IMR-90 (cell line): ENCODE data around the gene SLC5A10. TPM values are rescaled to one million over a fixed set of nuclear protein-coding genes. Genes with fewer than 3 reads are reported as not detected.

Experiments
- ATAC-seq: fragments of 200-7000 bp; cut with Tn5 transposase; 2 replicates; pipeline ENCODE4 v1.9.1; 2020; ENCODE audit warnings: low read depth, mild to moderate bottlenecking, moderate library complexity
- BruUV-seq: library from RNA; stranded (reverse); fragments of 400-500 nt; replicated peaks from 2 replicates; lab custom pipeline; 2021; lab: Mats Ljungman, UMichigan
- CTCF ChIA-PET: fragments of 300-600 bp; formaldehyde crosslinking; extraction: SDS; loops from one replicate; lab custom pipeline; 2021; ENCODE audit warnings: antibody characterized with exemption; lab: Yijun Ruan, JAX
- POLR2A ChIA-PET: fragments of 300-600 bp; sonication (Branson Sonifier 250); formaldehyde crosslinking; loops from one replicate; lab custom pipeline; 2022; ENCODE audit warnings: antibody characterized with exemption; ENCODE audit not compliant: unreplicated experiment; lab: Charles Lee
- DNase-seq: peaks from one replicate; pipeline ENCODE4 v3.0.0; 2013
- H2AFZ ChIP-seq: replicated peaks from 2 replicates; pipeline ENCODE3; 2013; ENCODE audit warnings: low read length, mild to moderate bottlenecking; ENCODE audit not compliant: poor library complexity
- H2AK5ac ChIP-seq: 2 replicates; pipeline ENCODE4 v1.6.1; 2013; ENCODE audit warnings: low read depth, low read length, inconsistent platforms
- H2AK9ac ChIP-seq: replicated peaks from 2 replicates; pipeline ENCODE3; 2013; ENCODE audit warnings: mild to moderate bottlenecking, low read depth, low read length, moderate library complexity; ENCODE audit not compliant: poor library complexity
- H2BK120ac ChIP-seq: 2 replicates; pipeline ENCODE4 v1.6.1; 2013; ENCODE audit warnings: low read depth, low read length, inconsistent platforms
- H2BK15ac ChIP-seq: 3 replicates; pipeline ENCODE4 v1.6.1; 2013; ENCODE audit warnings: low read depth, low read length, inconsistent platforms
- H2BK20ac ChIP-seq: 2 replicates; pipeline ENCODE4 v1.6.1; 2013; ENCODE audit warnings: low read depth, mild to moderate bottlenecking, inconsistent platforms, low read length, moderate library complexity
- H2BK5ac ChIP-seq: 2 replicates; pipeline ENCODE4 v1.6.1; 2013; ENCODE audit warnings: mild to moderate bottlenecking, low read depth, low read length, inconsistent platforms; ENCODE audit not compliant: poor library complexity, severe bottlenecking
- H3K14ac ChIP-seq: replicated peaks from 2 replicates; pipeline ENCODE4 v1.6.1; 2013; ENCODE audit warnings: low read depth, low read length, inconsistent platforms
- H3K18ac ChIP-seq: 2 replicates; pipeline ENCODE4 v1.6.1; 2013; ENCODE audit warnings: low read depth, low read length, control low read depth
- H3K23ac ChIP-seq: 2 replicates; pipeline ENCODE4 v1.6.1; 2013; ENCODE audit warnings: low read depth, low read length, inconsistent platforms
- H3K27ac ChIP-seq: 2 replicates; pipeline ENCODE4 v1.5.1; 2013; ENCODE audit warnings: mild to moderate bottlenecking, control low read depth, low read length; ENCODE audit not compliant: insufficient read depth
- H3K27me3 ChIP-seq: 2 replicates; pipeline ENCODE4 v1.6.1; 2013; ENCODE audit warnings: low read length; ENCODE audit not compliant: control insufficient read depth, insufficient read depth
- H3K36me3 ChIP-seq: 2 replicates; pipeline ENCODE4 v1.6.1; 2013; ENCODE audit warnings: low read length, mixed read lengths; ENCODE audit not compliant: control insufficient read depth, insufficient read depth
- H3K4ac ChIP-seq: 2 replicates; pipeline ENCODE4 v1.6.1; 2013; ENCODE audit warnings: low read depth, low read length, inconsistent platforms
- H3K4me1 ChIP-seq: 2 replicates; pipeline ENCODE4 v1.6.1; 2013; ENCODE audit warnings: low read length, mixed read lengths; ENCODE audit not compliant: control insufficient read depth, insufficient read depth
- H3K4me2 ChIP-seq: 2 replicates; pipeline ENCODE4 v1.6.1; 2013; ENCODE audit warnings: low read depth, mild to moderate bottlenecking, control low read depth, low read length, moderate library complexity
- H3K4me3 ChIP-seq: 2 replicates; pipeline ENCODE4 v1.5.1; 2013; ENCODE audit warnings: low read depth, mild to moderate bottlenecking, control low read depth, low read length, moderate library complexity; ENCODE audit not compliant: insufficient read depth
- H3K56ac ChIP-seq: 2 replicates; pipeline ENCODE4 v1.6.1; 2013; ENCODE audit warnings: low read length, inconsistent platforms; ENCODE audit not compliant: insufficient read depth; ENCODE audit errors: extremely low read depth
- H3K79me1 ChIP-seq, 2 experiments: 2 replicates each; pipeline ENCODE4 v1.6.1; 2013; ENCODE audit warnings: low read length in 2 of 2, inconsistent platforms in 1 of 2, low read depth in 1 of 2
- H3K9ac ChIP-seq: 2 replicates; pipeline ENCODE4 v1.6.1; 2013; ENCODE audit warnings: low read depth, low read length, control low read depth
- H3K9me1 ChIP-seq: 2 replicates; pipeline ENCODE4 v1.6.1; 2013; ENCODE audit warnings: low read length, inconsistent platforms; ENCODE audit not compliant: insufficient read depth
- H3K9me3 ChIP-seq: 2 replicates; pipeline ENCODE4 v1.6.1; 2013; ENCODE audit warnings: low read length; ENCODE audit not compliant: control insufficient read depth, insufficient read depth
- H4K20me1 ChIP-seq: 2 replicates; pipeline ENCODE4 v1.6.1; 2013; ENCODE audit warnings: low read length, inconsistent platforms; ENCODE audit not compliant: insufficient read depth
- H4K5ac ChIP-seq: 2 replicates; pipeline ENCODE4 v1.6.1; 2013; ENCODE audit warnings: mild to moderate bottlenecking, low read depth, low read length, control low read depth
- H4K8ac ChIP-seq, 2 experiments: 2 replicates each; pipeline ENCODE4 v1.6.1; 2013; ENCODE audit warnings: low read depth in 2 of 2, low read length in 2 of 2, control low read depth in 1 of 2, inconsistent platforms in 1 of 2
- H4K91ac ChIP-seq: 2 replicates; pipeline ENCODE4 v1.6.1; 2013; ENCODE audit warnings: low read depth, low read length, inconsistent platforms; ENCODE audit not compliant: insufficient read depth
- CHD1 ChIP-seq: IDR thresholded peaks from 2 replicates; pipeline ENCODE4 v1.6.1; 2012; ENCODE audit warnings: low read depth, low read length, improper control_type of control experiment
- CTCF ChIP-seq: conservative IDR thresholded peaks from 2 replicates; pipeline ENCODE4 v1.5.1; 2012; ENCODE audit warnings: mild to moderate bottlenecking, low read depth, low read length, improper control_type of control experiment
- ELK1 ChIP-seq: fragments of 150-350 bp; IDR thresholded peaks from 2 replicates; pipeline ENCODE4 v1.6.1; 2016; ENCODE audit warnings: low read depth, mild to moderate bottlenecking, low read length, moderate library complexity, borderline replicate concordance
- MAFK ChIP-seq: IDR thresholded peaks from 2 replicates; pipeline ENCODE4 v1.6.1; 2012; ENCODE audit warnings: low read depth, low read length, improper control_type of control experiment
- MXI1 ChIP-seq: IDR thresholded peaks from 2 replicates; pipeline ENCODE4 v1.6.1; 2012; ENCODE audit warnings: low read depth, mild to moderate bottlenecking, low read length, moderate library complexity, borderline replicate concordance
- RFX5 ChIP-seq: IDR thresholded peaks from 2 replicates; pipeline ENCODE4 v1.8.0; 2012; ENCODE audit warnings: low read depth, mild to moderate bottlenecking, low read length, moderate library complexity
- USF2 ChIP-seq: fragments of 150-350 bp; IDR thresholded peaks from 2 replicates; pipeline ENCODE4 v1.6.1; 2017; ENCODE audit warnings: mild to moderate bottlenecking, antibody characterized with exemption, low read length, low read depth
- WGBS, 2 experiments: methylation state at CpG; one replicate each; pipeline versions ENCODE4 v1.1.5 to v1.1.7; 2013; ENCODE audit warnings: missing lambda C conversion rate in 2 of 2; ENCODE audit not compliant: insufficient read length in 1 of 2; ENCODE audit errors: extremely low coverage in 2 of 2; 5-methylcytosine and 5-hydroxymethylcytosine counted together
- dilution Hi-C: fragments of 300-500 bp; cut with HindIII; formaldehyde crosslinking; loops from one replicate; pipeline ENCODE4 v1.14.3; 2018; ENCODE audit warnings: low sequenced_read_pairs; ENCODE audit not compliant: unreplicated experiment
- in situ Hi-C: fragments of 300-500 bp; cut with MboI; formaldehyde crosslinking; loops from 3 replicates; pipeline ENCODE4 v1.14.3; 2019; ENCODE audit warnings: low sequenced_read_pairs, inconsistent platforms, mixed read lengths
- intact Hi-C: fragments of 100-400 bp; cut with micrococcal nuclease; formaldehyde crosslinking; loops from 2 replicates; pipeline ENCODE4 v1.10.0; 2022
- polyA plus RNA-seq, 3 experiments: library from polyadenylated mRNA; depleted of rRNA; stranded (reverse); fragments of >200 nt; gene quantifications; 2 replicates each; pipeline ENCODE4 v1.2.3, GENCODE V29; 2012; ENCODE audit warnings: low replicate concordance in 1 of 3
- total RNA-seq: library from RNA; depleted of rRNA; stranded (reverse); fragments of >200 nt; gene quantifications from 2 replicates; pipeline ENCODE4 v1.2.3, GENCODE V29; 2012

Gene SLC5A10
- total and polyA plus RNA-seq, 2 of the 4 experiments (the other 2 are of a cell fraction), result not detected

- intact Hi-C loops (no loop called here), in situ Hi-C loops (no loop called here), dilution Hi-C loops (no loop called here)
- Histone ChIP-seq H2BK120ac (no peak overlapping the region), H3K4ac (no peak overlapping the region), H2BK5ac (no peak overlapping the region), H4K5ac (no peak overlapping the region), H3K4me2 (no peak overlapping the region), H3K4me1 (peaks cover 8% of the 10 kb centered on the region), H3K14ac (no peak overlapping the region), H3K4me3 (no peak overlapping the region), H2AFZ (no peak overlapping the region), H3K18ac (no peak overlapping the region), H4K20me1 (peaks cover 7% of the 10 kb centered on the region; the same call in 1 of the 2 replicates), H3K36me3 (peaks cover 11% of the 10 kb centered on the region), H4K8ac (no peak overlapping the region), H3K9ac (no peak overlapping the region), H2AK5ac (no peak overlapping the region), H4K91ac (no peak overlapping the region), H3K27me3 (no peaks in the 10 kb centered on the region), H3K79me1 (peaks cover 9 to 33% of the 10 kb centered on the region in 2 experiments), H2BK15ac (no peak overlapping the region), H3K9me1 (peaks cover 15% of the 10 kb centered on the region; the same call in 1 of the 2 replicates), H2BK20ac (no peak overlapping the region), H2AK9ac (no peak overlapping the region), H3K23ac (no peak overlapping the region), H3K56ac (no peak overlapping the region), H3K9me3 (no peaks in the 10 kb centered on the region), H3K27ac (no peak overlapping the region)
- DNase-seq, result no peak
- TF ChIP-seq USF2 (no peak), CTCF (no peak), ELK1 (no peak), CHD1 (no peak), RFX5 (no peak), MXI1 (no peak), MAFK (no peak)
- BruUV-seq, result no TSS peak
- ATAC-seq, result no peak
- ChIA-PET POLR2A (no interaction called here), CTCF (no interaction called here)
- WGBS, 2 experiments, result 100% methylated on average over 1 of the region's 1 CpG; no CpG with 5 or more reads in 1 of the 2 experiments
Observed at GRCh38 chr17:18925187-18925586, 26.8 kb upstream of the SLC5A10 start.
